NCI-H1092 treated with DMSO at 0.1 percent for 48 hours (cell line): Measurements from ENCODE around the gene MAPK11.
A peak's percentile ranks its signal among the peaks of the same experiment; 100 is the strongest.

Experiments used
- DNase-seq: peaks from one replicate; lab custom pipeline; 2025; lab: John Stamatoyannopoulos, UW

MAPK11 gene

DNA sequence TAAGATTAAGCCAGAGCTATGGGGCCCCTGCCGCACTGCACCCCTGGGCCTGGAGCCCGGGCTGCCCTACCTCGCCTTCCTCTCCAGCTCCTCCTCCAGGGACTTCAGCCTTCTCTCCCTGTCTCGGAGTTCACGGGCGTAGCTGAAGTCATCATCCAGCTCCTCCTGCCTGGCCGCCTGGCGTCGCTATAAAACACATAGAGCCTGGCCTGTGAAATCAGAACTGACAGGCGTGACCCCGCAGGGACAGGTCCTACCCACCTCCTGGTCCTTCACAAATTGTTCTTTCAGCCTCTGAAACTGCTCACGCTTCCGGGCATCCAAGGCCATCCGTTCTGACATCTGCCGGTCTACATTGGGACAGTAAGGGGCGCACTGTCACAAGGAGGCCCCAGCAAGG, 46.1 kb downstream of the MAPK11 start:
- DNase-seq: no peak

DNA sequence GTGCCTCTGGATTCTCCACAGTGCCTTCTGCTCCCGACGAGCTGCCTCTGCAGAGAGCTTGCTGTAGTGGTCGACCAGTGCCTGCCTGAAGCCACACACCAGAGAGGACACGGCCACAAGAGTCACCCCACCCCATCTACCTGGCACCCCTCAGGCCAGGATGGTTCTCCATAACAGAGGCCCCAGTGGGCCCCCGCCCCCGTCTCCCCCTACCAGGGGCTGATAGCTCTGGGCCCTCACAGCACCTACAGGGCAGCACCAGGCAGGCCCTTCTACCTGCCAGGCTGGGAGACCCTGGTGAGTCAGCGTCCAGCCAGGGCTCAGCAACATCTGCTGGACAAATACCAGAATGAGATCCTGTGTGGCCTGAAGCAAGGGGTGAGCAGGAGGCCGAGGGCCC, 47.7 kb downstream of the MAPK11 start:
- DNase-seq: no peak

DNA sequence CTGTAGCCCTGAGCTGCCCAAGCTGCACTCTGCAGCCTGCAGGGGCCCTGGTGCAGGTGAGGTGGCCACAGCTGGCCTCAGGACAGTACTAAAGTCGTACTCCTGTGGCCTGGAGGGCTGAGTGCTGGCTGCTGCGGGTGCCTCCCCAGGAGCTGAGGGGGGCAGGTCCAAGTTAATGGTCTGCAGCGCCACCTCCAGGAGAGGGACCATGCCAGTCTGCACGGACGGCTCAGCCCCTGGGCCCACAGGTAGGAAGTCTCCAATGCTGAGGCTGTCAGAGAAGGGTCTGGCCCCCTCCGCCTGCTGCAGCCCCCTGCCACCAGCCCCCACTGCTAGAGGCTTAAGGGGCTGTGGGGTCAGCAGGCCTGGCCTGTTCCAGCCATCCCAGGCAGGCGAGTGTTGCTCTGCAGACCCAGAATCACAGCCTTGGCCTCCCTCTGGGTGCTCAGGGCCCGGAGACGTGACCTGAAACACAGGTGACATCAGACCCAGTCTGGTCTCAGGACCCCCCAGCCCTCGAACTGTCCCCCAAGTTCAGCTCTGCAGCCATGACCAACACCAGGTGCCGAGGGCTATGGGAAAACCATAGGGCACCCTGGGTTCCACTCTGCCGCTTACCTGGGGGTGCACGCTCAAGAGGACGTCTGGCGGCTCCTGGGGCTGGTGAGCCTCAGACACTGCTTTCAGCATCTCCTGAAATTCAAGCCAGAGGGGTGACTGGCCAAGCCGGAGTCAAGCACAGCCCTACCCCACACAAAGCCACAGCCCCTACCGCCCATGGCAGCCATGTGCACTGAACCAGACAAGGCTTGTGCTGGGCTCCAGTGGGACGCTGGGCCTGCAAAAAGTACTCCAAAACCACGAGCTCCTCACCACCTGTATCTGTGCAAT, 48.5 kb downstream of the MAPK11 start:
- no peak for DNase-seq

DNA sequence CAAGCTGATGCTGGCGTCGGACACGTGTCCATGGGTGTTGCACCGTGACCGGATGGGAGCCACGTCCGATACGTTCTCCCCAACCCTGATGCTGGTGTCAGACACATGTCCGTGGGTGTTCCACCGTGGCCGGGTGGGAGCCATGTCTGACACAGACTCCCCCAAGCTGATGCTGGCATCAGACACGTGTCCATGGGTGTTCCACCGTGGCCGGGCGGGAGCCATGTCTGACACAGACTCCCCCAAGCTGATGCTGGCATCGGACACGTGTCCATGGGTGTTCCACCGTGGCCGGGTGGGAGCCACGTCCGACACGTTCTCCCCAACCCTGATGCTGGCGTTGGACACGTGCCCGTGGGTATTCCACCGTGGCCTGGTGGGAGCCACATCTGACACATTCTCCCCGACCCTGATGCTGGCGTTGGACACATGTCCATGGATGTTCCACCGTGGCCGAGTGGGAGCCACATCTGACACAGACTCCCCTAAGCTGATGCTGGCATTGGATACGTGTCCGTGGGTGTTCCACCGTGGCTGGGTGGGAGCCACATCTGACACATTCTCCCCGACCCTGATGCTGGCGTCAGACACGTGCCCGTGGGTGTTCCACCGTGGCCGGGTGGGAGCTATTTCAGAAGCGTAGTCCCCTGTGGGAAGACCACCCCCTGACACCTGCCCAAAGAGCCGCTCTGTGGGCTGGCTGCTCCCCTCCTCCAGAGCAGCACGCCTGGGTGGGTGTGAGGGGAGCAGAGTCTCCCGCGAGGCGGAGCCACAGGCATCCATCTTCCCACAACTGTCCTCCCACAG, 49.4 kb downstream of the MAPK11 start:
- DNase-seq: no peak

DNA sequence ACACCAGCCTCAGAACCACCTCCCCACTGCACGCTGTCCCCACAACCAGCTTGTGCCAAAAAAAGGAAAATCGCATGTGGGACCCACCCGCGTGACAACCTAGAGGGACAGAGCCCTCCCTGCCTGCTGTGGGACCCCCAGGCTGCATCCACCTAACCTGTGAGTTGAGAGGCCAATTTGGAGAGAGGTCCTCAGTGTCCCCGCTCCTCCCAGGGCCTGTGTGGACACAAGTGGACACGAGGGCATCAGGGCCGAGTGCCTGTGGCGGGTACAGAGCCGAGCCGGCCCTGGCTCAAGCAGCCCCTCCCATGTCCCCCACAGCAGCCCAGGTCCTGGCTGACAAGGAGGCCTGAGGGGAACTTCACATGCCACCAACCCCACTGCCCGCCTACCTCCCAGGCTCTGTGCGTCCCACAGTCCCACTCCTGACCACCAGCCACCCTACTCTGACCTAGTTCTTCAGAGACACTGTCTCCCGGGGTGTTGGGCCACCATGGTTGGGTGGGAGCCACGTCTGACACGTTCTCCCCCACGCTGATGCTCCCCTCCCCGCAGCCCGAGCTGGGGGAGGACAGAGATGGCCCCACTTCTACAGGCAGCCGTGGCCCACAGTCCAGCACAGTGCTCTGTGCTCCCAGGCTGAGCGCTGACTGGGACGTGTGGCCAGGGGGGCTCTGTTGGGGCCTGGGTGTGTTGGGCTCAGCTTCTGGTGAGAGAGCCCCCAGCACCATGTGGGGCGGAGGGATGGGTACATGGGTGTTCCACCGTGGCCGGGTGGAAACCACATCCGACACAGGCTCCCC, 50.2 kb downstream of the MAPK11 start:
- DNase-seq: no peak

DNA sequence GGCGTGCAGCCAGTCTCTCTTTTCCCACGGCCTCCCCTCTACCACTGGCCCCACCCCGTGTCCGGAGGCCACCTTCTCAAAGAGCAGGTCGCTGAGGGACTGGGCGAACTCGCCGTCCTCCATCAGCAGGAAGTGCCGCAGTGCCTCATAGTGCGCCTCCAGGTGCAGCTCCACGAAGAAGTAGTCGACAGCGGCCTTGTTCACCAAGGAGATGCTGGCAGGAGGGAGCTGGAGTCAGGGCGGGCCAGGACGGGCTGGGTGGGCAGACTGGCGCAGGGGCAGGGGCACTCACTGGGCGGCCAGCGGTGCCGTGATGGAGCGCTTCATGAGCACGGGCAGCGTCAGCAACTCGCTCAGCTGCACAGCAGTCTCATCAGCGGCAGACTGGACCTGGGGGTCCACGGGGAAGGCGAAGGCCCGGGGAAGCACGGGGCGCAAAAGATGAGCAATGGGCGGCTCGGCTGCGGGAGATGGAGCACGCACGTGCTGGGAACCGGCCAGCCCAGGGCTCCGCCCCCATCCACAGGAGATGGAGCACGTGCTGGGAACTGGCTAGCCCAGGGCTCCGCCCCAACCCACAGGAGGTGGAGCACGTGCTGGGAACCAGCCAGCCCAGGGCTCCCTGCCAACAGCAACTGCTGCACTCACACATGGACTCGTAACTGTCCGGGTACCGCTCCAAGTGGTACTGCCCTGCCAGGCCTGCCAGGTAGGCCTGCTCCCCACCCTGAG, 51.0 kb downstream of the MAPK11 start:
- peak; percentile 2 for DNase-seq

DNA sequence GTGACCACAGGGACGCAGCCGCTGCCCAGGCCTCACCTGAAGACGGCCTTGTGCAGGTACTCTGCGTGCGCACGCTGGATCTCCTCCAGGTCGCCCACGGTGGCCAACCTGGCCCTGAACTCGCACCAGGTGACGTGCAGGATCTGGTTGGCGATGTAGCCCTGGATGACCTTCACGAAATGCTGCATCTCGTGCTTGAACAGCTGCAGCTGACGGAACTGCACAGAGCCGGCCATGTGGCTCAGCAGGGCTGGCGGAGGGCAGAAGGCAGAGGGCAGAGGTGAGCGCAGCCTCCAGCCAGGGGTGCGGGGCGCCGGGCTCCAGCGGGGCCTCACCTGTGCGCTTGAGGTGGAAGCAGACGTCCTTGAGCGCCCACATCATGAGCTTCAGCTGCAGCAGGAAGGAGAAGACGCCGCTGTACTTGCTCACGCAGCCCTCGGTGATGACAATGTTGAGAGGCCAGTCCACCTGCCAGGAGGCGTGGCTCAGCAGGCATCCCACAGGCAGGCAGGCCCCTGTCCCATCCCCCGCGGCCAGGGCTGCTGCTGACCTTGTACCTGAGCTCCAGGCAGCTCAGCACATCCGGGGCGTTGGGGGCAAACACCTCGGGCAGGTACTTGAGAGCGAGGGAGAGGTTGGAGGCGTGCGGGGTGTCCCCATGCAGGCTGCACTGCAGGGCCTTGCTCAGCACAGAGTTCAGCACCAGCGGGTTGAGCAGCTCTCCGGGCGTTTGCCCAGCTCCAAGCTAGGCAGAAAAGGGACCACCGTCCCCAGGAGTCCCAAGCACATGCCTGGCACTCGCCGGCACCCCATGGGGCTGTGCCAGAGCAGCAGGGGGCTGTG, 51.8 kb downstream of the MAPK11 start:
- DNase-seq: no peak

DNA sequence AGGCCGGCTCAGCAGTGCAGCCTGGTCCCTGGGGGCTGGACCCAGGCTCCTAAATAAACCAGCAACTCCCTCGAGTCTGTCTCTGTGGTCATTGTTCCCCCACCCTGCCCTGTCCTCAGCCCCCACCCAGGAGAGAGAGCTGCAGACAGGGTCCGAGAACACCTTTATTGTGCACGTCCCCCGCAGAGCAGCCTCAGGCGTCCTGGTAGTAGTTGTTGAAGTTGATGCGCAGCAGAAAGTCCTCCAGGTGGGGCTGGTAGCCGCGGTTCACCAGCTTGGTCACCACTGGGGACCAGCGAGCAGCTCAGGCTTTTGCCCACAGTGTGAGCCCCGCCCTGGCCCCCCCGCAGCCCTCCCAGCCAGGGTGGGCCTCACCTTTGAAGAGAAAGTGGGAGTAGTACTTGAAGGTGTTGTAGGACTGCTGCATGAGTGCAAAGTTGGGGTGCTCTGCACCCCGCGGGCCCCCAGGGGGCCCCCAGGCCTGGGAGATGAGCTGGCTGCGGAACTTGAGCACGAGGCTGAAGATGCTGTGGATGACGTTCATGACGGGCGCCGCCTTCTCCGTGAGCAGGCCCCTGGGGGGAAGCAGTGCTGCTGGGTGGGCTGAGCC, 52.5 kb downstream of the MAPK11 start:
- DNase-seq: no peak

DNA sequence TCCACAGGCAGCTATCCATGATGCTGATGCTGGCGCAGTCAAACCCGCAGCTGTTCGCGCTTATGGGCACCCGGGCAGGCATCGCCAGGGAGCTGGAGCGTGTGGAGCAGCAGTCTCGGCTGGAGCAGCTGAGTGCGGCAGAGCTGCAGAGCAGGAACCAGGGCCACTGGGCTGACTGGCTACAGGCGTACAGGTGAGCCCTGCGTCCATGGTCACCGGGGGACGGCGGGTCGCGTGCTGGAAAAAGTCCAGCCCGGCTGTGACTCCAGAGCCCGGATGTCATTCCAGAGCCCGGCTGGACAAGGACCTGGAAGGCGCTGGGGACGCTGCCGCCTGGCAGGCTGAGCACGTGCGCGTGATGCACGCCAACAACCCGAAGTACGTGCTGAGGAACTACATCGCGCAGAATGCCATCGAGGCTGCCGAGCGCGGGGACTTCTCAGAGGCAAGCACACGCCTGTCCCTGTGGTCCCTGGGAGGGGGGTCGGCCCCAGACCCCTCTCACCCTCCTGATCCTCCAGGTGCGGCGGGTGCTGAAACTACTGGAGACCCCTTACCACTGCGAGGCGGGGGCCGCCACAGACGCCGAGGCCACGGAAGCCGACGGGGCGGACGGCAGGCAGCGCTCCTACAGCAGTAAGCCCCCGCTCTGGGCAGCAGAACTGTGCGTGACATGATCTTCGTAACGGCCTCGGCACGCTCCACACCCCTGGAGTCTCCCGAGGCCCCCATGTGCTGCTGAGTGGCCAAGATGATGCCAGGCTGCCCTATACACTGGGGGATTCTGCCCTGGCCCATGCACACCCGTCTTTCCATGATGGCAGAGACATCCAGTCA, 53.3 kb downstream of the MAPK11 start:
- no peak for DNase-seq

DNA sequence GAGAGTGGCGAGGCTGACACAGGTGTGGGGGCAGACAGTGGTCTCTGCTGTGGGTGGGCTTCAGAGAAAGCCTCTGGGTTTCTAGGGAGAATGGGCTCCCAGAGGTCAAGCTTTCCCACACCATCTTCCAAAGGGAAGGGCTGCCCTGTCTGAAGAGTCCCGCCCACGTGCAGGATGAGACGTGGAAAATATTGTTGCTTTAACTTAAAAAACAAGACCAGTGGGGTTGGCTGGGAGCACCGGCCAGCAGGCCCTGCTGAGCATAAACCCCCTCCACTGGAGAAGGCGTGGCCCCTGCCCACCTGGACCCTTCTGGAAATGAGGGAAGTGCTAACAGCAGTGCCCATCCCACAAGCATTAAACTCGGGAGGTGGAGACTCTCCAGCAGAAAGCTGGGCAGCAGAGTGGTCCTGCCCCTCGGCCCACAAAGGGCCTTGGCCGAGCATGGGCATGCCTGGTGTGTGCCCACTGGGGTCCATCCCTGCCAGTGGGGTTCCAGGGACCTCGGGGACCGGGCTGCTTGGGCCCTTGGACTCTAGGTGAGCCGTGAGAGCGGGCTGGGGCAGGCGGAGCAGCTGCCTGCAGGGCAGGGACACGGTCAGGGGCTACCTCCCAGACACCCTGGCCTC, 54.0 kb downstream of the MAPK11 start:
- no peak for DNase-seq

DNA sequence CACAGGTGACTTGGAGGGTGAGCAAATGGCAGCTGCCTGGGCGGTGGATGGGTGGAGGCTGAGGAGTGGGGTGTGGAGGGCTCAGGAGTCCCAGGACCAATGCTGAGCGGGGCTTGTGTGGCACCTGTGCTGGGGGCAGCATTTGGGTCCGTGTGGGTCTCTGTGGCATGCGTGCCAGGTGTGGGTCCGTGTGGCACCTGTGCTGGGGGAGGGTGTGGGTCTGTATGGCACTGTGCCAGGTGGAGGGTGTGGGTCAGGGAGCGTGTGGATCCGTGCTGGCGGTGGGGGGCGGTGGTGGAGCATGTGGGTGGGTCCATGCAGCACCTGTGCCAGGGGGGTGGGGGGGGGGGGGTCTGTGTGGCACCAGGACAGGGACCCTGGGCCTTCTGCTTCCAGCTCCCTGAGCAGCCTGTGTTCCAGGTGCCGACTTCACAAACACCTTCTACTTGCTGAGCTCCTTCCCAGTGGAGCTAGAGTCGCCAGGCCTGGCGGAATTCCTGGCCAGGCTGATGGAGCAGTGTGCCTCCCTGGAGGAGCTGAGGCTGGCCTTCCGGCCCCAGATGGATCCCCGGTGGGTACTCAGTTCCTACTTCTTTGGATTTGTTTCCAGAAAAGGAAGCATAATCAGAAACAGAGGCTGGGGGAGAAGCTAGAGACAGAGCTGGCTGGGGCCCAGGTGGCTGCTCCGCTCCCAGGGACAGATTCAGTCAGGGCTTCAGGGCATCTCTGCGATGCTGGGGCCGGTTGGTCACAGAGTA, 54.7 kb downstream of the MAPK11 start:
- no peak for DNase-seq
